Head of caudate nucleus (tissue), 42 donors: ENCODE data around the gene RPL28.
A peak's percentile ranks its signal among the peaks of the same experiment; 100 is the strongest.
"Not testable (repeated sequence)": the region's sequence is repeated elsewhere in the genome, so short reads cannot be mapped to it uniquely, and the experiment has no call there.

Experiments
- DNase-seq, 42 donors: peaks; one replicate each; pipeline versions ENCODE4 v3.0.0 to v3.0.0-alpha.2; 2020 to 2021; ENCODE audit warnings: mixed read lengths in 7 of 42
- intact Hi-C: fragments of 100-400 bp; cut with DNase I; formaldehyde crosslinking; loops from one replicate; pipeline ENCODE4 v1.15.0; 2022

RPL28 gene

DNA sequence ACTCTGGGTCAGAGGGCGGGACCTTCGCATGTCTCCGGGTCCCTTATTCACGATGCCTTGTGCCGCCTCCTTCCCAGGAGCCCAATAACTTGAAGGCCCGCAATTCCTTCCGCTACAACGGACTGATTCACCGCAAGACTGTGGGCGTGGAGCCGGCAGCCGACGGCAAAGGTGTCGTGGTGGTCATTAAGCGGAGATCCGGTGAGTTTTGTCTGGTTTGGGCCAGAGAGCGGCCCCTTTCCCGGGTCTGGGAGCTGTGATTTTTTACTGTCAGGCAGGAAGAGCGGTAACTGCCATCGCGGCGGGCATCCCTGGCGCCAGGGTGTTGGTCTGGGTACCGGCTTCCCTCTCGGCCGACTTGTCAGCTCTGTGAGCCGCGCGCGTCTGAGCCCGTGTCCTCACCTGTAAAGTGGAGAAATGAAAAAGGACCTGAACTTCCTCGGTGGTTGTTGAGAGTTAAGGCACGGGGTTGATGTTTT is 800 bp downstream of the RPL28 start:
- DNase-seq, result peak in 4 of 42 donors; percentile 38 to 56 (median 50)
- intact Hi-C loops, result no loop called here

DNA sequence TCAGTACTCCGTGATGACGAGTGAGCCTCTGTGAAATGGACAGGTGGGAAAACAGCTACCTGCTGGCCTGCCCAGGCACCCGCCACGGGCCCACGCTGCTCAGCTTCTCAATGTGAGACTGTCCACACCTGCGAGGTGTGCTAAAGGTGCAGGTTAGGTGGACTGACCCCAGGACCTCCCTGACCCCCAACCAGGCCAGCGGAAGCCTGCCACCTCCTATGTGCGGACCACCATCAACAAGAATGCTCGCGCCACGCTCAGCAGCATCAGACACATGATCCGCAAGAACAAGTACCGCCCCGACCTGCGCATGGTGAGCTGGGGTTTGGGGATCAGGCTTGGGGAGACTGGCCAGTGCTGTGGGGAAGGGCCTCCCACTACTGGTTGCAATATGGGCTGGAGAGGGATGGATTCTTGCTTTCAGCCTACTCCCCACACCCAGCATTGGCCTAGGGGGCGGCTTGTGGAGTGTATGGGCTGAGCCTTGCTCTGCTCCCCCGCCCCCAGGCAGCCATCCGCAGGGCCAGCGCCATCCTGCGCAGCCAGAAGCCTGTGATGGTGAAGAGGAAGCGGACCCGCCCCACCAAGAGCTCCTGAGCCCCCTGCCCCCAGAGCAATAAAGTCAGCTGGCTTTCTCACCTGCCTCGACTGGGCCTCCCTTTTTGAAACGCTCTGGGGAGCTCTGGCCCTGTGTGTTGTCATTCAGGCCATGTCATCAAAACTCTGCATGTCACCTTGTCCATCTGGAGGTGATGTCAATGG is 2.2 kb downstream of the RPL28 start:
- intact Hi-C loops, result no loop called here
- no peak for DNase-seq

DNA sequence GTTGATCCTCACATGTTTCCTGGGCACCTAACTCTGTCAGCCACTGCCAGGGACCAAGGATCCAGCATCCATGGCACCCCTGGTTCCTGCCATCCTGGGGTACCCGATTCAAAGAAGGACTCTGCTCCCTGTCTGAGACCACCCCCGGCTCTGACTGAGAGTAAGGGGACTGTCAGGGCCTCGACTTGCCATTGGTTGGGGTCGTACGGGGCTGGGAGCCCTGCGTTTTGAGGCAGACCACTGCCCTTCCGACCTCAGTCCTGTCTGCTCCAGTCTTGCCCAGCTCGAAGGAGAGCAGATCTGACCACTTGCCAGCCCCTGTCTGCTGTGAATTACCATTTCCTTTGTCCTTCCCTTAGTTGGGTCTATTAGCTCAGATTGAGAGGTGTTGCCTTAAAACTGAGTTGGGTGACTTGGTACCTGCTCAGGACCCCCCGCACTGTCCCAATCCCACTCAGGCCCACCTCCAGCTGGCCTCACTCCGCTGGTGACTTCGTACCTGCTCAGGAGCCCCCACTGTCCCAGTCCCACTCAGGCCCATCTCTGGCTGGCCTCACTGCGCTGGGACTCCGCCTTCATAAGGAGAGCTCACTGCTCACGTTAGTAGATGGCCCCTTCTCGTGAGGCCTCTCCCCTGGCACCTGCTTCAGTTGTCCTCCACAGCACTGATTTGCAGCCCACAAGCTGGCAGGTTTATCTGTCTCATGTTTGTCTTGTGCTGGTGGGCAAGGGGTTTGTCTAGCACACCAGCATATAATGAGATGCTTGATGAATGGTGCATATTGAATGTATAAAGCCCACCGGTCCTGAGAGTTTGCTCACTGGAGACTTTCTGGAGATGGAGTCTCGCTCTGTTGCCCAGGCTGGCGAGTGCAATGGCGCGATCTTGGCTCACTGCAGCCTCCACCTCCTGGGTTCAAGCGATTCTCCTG is 3.9 kb downstream of the RPL28 start:
- intact Hi-C loops, result no loop called here

DNA sequence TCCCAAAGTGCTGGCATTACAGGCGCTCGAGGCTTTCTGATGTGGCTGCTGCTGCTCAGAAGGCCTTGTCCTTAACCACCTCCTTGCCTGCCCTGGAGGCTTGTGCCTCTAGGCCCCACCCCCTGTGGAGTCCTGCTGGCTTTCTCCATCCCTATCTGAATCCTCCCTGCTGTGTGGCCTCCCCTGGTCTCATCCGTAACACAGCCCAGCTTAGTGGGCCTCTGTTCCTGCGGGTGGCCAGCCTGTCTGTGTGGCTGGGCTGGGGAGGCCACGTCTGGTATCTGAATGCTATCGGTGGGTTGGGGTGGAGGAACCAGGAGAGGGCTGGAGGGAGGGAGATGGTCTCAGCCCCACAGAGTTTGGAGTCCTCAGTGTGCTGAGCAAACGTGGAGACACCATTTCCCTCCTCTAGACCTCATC is 4.7 kb downstream of the RPL28 start:
- intact Hi-C loops, result no loop called here
- DNase-seq, result no peak

More for the DNA sequence above, 3.9 kb downstream of the RPL28 start:
- no peak for DNase-seq

DNA sequence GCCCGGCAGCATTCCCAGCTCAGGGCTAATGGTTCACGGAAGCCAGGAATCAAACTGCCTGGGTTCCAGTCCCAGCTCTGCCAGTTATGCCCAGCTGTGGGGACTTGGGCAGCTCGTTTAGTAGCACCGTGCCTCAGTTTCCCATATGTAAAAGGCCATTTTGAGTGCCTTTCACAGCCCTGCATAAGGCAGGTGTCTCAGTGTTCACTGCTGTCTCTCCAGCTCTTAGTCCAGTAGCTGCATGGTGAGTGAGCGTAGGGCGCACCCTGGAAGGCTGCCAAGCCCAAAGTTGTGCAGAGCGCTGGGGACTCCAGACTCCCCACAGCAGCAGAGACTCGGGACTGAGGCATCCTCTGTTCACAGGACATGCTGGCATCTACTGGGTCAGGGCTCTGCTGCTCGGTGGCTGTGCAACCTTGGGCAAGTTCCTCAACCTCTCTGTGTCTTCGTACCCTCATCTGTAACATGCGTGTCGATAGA is 5.5 kb downstream of the RPL28 start:
- intact Hi-C loops, result no loop called here
- DNase-seq, result no peak

DNA sequence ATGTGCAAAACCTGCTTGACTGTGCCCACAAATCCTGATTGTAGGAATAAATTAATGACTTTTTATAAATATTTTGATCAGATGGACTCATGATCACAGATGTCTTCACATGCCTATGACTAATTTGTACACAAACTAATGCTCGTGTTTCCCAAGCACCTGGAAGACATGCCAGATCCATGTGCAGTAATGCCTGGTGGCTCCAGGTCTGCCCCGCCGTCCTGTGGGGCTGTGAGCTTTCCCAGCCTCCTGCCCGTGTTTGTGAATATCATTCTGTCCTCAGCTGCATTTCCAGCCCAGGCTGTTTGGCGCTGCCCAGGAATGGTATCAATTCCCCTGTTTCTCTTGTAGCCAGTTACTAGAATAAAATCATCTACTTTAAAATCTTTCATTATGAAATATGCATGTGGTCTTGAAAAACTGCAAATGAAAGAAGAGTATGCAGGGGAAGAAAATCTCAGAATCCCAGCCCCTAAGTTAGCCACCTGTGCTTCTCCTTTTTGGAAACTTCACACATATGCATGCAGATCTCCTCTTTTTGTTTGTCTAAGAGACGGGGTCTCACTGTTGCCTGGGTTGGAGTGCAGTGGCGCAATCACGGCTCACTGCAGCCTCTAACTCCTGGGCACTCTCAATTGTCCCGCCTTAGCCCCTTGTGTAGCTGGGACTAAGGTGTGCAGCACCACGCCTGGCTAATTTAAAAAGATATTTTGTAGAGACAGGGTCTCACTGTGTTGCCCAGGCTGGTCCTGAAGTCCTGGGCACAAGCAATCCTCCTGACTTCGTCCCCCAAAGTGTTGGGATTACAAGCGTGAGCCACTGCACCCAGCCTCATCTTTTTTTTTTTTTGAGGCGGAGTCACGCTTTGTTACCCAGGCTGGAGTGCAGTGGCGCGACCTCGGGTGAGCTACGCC is 6.2 kb downstream of the RPL28 start:
- no peak for DNase-seq
- intact Hi-C loops, result no loop called here

DNA sequence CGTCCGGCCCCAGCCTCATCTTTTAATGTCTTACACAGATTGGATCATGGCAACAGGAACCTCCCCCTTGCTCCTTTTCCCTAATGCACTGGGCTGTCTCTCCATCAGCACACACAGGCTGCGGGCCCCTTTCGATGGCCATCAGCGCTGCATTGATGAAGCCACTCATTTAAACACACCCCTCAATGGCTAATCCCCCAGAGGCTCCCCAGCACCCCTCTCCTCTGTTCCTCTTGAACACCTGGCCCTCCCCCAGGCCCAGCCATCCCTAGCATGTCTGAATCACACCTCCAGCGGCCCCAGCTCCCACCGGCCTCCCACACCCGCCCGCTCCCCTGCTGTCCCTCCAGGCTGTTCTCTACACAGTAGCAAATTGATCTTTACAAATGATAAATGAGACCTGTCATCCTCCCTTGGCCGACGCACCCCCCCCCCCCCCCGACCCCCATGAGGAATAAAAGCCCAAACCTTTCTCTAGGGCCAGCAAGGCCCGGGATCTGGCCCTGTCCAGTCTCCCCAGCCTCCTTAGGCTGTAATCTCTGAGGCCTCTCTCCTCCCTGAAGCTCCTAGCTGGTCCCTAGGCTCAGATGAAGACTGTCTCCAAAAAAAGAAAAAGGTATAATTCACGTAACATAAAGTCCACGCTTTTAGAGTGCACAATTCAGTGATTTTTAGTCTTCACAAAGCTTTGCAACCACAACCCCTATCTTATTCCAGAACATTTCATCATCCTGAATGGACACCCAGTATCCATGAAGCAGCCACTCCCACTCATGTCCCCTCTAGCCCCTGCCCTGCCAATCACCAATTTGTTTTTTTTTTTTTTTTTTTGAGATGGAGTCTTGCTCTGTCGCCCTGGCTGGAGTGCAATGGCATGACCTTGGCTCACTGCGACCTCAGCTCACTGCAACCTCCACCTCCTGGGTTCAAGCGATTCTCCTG is 7.4 kb downstream of the RPL28 start:
- intact Hi-C loops, result no loop called here
- no peak for DNase-seq

DNA sequence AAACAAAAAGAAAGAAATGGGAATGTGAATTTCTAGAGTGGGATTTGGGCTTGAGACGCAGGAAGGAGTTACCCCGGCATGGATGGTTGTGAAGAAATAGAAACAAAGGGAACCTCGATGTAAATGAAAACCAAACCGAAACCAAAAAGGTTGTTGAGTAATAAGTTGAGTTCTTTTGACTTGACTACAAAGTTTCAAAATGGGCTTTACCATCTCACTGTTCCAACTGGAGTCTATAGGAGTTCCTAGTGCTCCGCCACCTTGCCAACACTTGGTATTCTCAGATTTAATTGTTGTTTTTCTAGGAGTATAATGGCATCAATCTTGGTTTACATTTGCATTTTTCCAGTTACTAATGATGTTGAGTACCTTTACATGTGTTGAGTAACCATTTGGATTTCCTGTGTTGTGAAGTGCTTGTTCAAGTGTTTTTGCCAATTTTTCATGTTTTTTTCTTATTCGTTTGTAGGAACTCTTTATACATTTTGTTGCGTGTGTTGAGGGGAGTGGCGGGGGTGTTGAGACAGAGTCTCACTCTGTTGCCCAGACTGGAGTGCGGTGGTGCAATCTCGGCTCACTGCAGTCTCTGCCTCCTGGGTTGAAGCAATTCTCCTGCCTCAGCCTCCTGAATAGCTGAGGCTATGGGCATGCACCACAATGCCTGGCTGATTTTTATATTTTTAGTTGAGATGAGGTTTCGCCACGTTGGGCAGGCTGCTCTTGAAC is 12.6 kb downstream of the RPL28 start:
- DNase-seq, result no peak
- intact Hi-C loops, result no loop called here

DNA sequence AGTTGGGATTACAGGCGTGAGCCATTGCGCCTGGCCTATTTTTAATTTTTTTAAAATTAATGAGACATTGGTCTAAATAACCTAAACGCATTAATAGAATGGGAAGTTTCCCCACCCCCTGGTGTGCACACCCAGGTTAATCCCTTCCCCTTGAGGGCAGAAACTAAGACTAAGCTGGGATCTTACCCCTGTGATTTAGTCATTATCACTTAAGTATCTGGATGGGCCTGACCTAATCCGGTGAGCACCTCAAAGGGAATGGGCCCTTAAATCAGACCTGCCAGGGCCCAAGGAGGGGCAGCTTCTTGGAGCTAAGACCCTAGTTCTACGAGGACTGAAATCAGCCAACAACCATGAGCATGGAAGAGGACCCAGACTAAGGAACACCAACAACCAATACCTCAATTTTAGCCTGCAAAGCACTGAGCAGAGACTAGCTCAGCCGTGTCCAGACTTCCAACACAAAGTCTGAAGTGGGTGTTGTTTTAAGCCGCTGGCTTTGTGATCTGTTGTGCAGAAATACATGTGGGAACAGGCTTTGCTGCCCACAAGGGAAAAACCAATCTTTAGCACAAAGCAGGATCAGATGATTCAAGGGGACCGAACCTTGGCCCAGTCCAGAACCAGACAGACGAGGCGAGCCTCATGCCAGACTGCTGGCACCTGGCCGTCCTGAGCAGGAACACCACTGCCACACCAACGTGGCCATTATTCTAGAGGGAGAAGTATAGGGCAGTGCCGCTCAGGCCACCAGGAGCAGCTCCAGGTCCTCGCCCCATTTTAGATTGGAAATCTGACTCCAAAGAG is 14.8 kb downstream of the RPL28 start:
- intact Hi-C loops, result no loop called here

DNA sequence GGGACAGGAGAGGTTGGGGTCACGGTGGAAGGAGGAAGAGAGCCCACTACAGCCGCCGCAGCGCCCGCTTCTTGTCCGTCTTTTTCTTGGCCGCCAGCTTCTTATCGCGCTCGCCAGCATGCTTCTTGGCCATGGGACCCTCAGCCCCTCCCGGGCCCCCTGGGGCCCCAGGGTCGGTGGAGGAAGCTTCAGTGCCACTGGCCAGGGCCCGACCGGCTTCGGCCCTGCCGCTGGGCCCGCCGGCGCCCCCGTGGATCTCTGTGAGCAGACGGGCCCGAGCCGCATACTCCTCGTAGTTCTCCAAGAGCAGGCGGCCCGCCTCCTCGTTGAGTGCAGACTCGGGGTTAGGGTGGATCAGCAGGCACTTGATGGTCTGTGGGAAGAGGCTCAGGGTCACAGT is 15.7 kb downstream of the RPL28 start:
- intact Hi-C loops, result not testable (repeated sequence)

More for the DNA sequence above, 14.8 kb downstream of the RPL28 start:
- no peak for DNase-seq

DNA sequence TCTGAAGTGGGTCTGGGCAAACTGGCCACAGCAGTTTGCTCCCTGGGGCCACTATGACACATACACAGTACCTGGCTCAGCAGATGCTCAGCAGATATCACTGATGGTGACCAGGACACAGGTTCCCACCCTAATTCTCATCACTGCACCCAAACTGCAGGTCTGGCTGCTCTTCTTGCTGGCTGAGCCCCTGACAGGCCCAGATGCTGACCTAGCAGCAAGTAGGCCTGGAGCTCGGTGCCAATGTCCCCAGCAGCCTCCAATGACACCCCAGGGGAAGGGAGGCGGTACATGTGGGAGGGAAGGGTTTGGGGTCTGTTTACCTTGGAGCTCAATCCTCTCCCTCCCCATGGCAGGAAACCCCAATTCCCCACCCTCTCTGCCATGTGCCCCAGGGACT is 16.8 kb downstream of the RPL28 start:
- DNase-seq, result no peak

More for the DNA sequence above, 15.7 kb downstream of the RPL28 start:
- not testable (repeated sequence) for DNase-seq

DNA sequence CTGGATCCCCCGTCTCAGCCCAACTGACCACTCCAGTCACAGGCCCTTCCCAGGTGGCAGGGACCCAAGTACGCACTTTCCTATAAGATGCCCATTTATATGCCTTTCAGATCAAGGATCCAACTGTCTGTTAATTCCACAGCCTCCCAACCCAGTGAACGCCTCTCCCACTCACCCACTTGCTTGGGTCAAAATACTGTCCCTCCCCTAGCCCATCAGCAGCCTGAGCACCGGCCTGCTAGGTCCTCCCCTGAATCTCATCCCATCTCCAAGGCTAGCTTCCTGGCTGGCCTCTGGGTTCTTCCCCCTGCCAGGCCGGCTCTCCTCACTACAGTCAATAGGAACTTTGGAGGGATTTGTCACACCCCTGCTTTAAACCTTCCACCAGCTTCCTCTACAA is 19.9 kb downstream of the RPL28 start:
- intact Hi-C loops, result no loop called here
- no peak for DNase-seq

More for the DNA sequence above, 16.8 kb downstream of the RPL28 start:
- intact Hi-C loops, result no loop called here

DNA sequence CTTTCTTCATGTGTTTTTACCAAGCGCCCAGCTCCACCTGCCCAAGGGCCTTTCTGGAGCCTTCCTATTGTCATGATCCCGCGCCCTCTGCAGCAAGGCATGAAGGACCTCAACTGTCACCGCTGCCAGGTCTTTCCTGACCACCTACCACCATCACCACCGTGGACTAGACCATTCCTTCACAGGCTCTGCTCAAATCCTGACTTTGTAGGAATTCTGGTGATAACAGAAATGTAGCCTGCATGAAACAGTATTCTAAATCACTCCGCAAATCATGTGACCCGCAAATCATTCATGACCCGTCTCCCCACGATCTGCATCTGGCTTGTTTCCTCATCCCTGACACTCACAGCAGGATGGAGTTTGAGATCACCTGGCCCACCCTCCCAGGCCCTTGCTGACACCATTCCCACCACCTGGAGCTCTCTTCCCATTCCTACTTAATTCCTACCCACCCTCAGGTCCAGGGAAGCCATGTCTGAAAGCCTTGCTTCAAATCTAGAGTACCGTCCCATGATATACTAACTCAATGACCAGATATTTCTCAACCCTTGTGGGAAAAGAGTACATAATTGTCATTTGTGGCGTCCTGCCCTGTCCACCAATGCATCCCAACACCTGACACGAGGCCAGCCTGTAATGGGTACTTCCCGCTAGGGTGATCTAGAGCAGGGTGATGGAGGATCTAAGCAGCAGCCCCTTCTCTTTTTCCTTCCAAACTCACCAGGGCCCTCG is 20.5 kb downstream of the RPL28 start:
- intact Hi-C loops, result no loop called here
- DNase-seq, result no peak

DNA sequence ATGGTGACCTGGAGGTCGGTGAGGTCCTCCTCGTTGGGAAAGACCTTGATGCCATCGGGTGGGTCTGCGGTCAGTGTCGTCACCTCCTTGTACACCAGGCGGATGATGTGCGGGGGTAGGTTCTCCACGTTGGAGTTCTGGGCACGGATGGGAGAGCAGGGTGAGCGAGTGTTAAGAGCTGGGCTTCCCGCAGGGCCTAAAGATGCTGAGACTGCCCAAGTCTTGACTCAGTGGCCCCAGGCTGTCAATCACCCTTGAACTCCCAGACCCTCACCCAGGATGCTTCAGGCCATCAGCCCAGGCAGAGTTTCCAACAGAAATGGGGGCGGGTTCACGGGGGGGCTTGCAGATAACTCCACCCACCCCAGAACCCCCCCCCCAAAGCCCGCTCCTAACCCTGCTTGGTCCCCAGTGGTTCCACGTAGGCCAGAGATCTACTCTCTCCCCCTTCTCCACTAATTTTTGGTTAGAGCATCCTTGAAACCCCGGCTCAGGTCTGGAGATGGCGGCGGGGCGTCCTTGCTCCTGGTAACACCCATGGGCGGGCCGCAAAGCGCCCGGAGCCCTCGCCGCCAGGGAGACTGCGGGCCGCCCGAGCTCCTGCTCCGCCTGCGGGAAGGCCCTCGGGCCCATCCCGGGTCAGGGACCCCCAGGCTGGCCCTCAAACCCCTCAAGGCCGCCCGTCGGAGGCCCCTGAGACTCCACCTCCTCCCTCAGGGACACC is 21.3 kb downstream of the RPL28 start:
- intact Hi-C loops, result no loop called here
- DNase-seq, result peak in 6 of 42 donors; percentile 22 to 41 (median 35)

DNA sequence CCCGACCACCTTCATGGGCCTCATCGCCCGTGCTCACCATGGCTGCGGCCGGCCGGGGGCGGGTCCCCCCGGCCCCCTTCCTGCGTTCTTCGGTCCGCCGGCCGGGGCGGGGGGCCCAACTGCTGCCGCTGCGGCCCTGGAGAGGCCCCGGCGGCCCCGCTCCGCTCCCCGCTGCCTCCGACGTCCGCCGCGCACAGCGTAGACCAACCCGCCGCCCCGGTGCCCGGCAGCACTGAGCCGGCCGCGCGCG is 21.7 kb downstream of the RPL28 start, which contains the start of gene UBE2S:
Gene UBE2S (minus strand): TSS at position 239 of the 250 bp plus-strand sequence. CDS start 199 bp downstream, at position 40.
- intact Hi-C loops, DNase-seq: not testable (repeated sequence)
